NK-92 treated with Interleukin-12 subunit alpha and Interleukin-12 subunit beta, amount 100 ng/mL, for 24 hours (cell line): ENCODE data around the gene TAS1R1.
"Not testable (repeated sequence)": the region's sequence is repeated elsewhere in the genome, so short reads cannot be mapped to it uniquely, and the experiment has no call there.

Experiments
- DNase-seq: peaks from one replicate; lab custom pipeline; 2025; lab: John Stamatoyannopoulos, UW

TAS1R1 gene

DNA sequence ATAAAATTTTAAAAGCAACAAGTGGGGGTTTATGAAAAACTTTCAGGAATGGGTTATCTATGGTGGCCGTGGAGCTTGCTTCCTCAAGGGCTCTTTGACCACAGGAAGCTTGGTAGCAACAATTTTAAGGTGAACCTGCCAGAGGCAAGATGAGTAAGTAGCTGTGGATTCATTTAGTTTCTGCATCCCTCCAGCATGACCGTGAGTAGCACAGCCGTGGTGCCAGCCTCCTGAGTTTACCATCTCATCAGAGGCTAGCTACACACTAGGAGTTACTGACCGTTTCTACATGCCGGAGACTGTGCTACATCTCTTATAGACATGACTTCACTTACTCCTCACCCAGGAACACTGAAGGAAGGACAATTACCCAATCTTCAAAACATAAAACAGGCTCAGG lies 33.6 kb upstream of the TAS1R1 start:
- no peak for DNase-seq

DNA sequence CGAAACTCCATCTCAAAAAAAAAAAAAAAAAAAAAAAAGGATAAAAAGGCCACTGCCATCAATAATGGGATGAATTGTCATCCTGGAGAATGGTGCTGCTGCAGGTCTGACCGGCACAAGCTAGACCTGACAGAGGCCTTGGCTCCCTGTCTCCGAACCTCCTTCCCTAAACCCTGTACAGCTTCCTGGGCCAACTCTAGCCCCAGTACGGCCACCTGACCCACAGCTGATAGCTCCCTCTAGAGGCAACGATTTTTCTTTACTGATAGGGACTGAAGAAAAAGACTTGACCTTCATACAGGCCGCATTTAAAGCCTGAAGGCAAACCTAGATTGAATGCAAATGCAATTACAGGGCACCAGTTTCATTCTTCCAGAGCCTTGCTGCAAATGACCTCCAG lies 31.5 kb upstream of the TAS1R1 start:
- DNase-seq = no peak

- no peak for DNase-seq
Observed at GRCh38 chr1:6526316-6526715, 28.8 kb upstream of the TAS1R1 start.

- no peak for DNase-seq
Observed at GRCh38 chr1:6528492-6528891, 26.6 kb upstream of the TAS1R1 start.

DNA sequence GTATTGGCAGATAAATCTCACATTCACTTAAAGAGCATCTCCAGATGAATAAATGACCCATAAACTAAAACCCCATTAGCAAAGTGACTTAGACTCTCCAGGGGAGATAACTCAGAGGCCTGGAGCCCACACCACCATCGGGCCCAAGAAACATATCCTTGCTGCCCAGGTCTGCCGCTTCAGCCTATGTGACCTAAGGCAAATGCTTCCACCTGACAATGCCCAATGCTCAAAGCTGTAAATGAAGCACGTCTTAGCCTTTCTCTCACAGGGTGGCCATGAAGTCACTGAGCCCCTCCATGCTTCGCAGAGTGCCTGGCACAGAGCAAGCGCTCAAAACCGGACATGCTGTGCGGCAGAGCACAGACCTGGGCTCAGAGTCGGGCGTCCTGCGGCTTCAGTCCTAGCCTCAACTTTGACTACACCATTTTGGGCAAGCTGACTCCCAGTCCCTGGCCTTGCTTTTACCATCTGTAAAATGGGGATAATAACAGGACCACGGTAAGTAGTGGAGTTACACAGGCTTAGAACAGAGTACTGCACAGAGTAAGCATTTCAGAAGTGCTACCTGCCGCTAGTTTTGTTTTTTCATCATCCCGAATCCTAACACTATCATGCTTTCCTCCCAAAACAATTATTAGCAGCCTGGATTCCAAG lies 24.5 kb upstream of the TAS1R1 start:
- no peak for DNase-seq

DNA sequence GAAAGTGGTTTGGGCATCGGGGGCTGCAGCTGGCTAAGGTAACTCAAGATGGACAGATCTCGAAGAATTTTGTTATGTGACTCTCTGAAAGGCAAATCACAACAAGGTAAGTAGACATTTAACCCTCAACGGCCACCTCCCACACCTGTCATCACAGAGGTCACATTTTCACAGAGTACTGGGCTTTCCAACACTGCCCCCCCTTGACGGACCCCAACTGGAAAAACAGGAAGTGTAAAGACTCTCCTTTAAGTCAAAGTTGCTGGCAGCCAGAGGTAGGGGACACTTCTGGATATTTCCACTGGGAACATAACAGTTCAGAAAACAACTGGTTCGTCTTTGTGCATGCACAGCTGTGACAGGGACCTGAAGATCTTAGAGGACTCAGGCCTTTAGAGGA lies 23.1 kb upstream of the TAS1R1 start:
- DNase-seq = no peak

DNA sequence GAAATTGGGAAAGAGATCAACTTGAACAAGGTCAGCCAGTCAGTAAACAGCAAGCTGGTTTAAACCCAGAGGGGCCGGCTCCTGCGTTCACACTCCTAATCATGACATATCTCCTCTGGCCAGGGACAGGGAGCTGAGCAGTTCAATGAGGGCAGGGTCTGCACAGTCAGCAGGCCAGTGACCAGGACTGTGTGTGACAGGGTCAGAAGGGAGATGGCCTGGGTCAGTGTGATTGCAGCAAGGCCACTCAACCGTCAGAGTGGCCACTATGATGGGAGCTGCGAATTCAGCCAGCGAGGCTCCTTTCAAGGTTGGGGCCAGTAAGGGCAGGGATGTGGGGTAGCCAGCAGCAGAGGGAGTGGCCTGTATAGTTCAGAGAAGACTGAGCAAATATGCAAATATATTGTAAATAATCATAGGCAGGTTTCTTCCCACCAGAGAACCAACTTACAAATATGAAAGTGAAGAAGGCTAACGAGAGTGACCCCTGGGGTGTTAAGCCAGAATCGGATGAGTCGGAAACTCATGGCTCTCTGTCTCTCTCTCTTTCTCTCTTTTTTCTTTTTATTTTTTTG lies 20.8 kb upstream of the TAS1R1 start:
- no peak for DNase-seq

DNA sequence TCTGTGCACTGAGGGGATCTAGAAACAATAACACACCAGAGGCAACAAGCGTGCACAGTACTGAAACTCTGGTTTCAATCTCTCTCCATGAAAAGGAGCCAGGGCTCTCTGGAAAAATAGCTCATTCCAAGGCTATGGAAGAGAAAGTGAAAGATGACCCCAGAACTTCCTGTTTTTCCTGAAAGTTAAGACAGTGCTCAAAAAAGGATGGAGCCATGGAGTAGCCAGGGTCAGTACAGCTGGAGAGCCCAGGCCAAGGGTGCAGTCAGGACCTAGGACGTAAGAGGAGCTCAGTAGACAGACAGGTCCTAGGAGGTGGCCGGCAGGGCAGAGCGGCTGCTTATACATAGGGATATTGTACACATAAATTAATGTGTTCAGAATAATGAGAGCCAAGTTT lies 19.9 kb upstream of the TAS1R1 start:
- no peak for DNase-seq

DNA sequence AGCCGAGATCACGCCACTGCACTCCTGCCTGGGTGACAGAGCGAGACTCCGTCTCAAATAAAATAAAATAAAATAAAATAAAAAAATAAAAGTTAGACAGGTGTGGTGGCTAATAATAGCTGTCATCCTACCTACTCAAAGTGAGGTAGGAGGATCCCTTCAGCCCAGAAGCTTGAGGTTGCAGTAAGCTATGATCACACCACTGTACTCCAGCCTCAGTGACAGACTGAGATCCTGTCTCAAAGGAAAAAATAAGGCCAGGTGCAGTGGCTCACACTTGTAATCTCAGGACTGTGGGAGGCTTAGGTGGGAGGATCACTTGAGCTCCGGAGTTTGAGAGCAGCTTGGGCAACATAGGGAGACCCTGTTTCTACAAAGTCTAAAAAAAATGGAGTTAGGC lies 18.8 kb upstream of the TAS1R1 start:
- no peak for DNase-seq

- no peak for DNase-seq
Observed at GRCh38 chr1:6538956-6539355, 16.2 kb upstream of the TAS1R1 start.

DNA sequence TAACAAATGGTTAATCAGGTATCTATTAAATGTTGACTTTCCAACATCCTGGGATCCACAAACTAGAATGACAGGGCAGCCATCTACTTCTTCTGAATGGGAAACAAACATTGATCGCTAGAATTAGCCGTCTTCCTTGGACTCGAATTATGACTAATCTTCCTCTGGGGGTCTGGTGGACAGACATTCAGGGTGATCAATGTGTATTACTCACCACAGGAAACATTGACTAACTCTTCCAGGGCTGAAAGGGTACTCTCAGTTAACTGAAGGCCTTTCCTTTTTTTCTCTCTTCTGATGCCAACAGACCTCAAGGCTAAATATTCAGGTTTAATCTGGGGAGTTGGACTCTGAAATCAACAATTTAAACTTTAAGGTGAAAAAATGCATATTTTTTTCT lies 10.3 kb upstream of the TAS1R1 start:
- DNase-seq = no peak

- no peak for DNase-seq
Observed at GRCh38 chr1:6545276-6546112, 9.6 kb upstream of the TAS1R1 start.

DNA sequence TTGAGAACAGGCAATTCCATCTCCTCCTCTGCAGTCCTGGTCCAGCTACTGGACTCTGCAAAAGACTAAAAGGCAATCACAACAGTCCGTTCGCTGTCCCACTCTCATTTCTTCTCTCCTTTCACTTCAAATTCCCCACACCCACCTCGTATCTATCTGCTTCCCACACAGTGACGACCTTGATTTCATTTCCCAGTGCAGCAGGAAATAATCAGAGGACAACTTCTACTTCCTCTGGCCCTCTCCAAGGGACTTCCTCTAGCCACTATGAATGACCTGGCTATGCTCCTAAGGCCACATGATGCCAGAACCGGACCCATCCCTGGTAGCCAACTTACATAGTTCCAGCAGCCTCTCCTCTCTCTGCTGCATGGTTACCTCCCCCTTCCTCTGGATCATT lies 8.8 kb upstream of the TAS1R1 start:
- no peak for DNase-seq

GRCh38 chr1:6547301-6547700 lies 7.8 kb upstream of the TAS1R1 start:
- DNase-seq = no peak

DNA sequence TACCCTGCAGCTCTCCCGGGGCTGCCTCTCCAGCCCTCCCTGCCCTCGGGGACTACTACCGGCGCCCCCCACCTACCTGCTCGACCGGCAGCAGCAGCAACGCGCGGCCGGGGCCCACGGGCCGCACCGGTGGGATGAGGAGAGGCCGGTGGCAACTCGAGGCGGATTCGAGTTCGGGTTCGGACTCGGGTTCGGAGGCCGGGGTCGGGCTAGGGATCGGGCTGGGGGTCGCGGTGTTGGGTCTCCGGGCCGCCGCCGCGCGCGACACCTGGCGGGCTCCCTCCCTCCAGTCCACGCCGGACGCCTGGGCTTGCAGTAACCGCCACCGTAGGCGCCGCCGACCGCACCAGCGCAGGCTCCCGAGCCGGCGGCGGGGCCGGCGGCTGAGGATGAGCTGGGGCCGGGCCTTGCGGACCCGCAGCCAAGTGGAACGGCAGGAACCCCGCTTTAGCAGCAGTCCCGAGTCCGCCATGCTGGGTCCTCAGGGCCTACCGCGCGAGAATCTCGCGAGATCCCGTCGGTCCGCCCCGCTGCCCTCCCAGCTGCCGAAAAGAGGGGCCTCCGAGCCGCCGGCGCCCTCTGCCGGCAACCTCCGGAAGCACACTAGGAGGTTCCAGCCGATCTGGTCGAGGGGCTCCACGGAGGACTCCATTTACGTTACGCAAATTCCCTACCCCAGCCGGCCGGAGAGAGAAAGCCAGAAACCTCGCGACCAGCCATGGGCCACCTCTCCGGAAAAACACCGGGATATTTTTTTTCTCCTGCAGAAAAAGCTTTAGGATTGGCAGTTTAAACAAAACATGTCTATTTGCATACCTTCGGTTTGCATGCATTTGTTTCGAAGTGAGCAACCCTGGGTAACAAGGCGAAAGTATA lies 838 bp upstream of the TAS1R1 start, which contains the start of gene NOL9:
TSS of gene NOL9 (minus strand) at position 483 of the 876 bp plus-strand sequence. CDS start at position 472, 11 bp downstream.
- DNase-seq = peak; percentile 84

DNA sequence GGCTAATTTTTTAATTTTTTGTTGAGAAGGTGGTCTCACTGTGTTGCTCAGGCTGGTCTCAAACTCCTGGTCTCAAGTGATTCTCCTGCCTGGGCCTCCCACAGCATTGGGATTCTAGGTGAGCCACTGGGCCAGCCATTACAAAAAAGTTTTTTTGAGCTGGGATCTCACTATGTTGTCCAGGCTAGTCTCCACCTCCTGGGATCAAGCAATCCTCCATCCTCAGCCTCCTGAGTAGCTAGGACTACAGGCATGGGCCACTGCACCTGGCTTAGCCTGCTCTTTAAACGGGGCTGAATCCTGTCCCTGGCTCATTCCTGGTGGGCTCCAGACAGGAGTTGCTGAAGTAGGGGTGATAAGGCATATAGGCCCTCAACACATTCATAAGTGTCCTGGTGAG lies 2.5 kb downstream of the TAS1R1 start:
- DNase-seq = no peak

- not testable (repeated sequence) for DNase-seq
Observed at GRCh38 chr1:6559161-6559560, 4.1 kb downstream of the TAS1R1 start.

GRCh38 chr1:6560267-6560666 lies 5.2 kb downstream of the TAS1R1 start:
- no peak for DNase-seq

DNA sequence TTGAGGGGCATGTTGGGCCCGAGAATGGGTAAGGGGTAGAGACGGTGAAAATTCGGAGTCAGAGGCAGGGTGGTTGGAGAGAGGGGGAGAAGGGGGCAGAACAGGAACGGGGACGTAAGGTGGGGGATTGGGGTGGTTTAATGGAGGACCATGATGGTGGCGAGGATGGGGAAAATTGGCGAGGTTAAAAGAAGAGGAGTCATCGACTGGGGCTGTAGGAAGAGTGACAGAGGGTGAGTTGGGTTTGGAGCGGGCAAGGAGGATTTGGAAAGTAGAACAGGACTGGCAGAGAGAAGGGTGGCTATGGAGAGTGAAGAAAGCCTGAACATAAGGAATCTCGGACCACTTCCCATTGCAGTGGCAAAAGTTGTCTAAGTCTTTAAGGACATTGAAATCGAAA lies 13.9 kb downstream of the TAS1R1 start:
- no peak for DNase-seq

DNA sequence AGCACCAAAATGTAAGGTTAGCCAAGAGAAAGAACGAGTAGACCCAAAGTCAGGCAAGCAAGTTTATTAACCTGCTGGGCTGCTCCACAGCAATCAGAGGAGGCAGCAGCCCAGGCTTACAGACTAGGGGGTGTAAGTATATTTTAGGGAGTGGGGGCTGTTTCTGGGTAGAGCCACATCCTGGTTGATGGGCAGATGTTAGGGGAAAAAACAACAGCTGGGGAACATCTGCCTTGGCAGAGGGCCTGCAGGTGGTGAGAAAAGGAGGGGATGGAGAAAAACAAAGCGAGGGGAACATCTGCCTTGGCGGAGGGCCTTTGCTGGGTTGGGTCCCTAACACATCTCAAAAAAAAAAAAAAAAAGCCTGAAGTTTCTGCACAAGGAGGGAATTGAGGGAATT lies 15.0 kb downstream of the TAS1R1 start:
- no peak for DNase-seq

GRCh38 chr1:6570987-6571386 lies 15.9 kb downstream of the TAS1R1 start:
- no peak for DNase-seq

- no peak for DNase-seq
Observed at GRCh38 chr1:6572653-6573383, 17.7 kb downstream of the TAS1R1 start.
